ENCODE results near the gene LRRC15. TPM values are rescaled to one million over a fixed set of nuclear protein-coding genes. Genes with fewer than 3 reads are reported as not detected.
A peak's percentile ranks its signal among the peaks of the same experiment; 100 is the strongest.

The LRRC15 gene
- total and polyA plus RNA-seq, 2 donors (not counting 3 experiments of a cell fraction or from before 2014, with no cell fraction given): not detected

GRCh38 chr3:194326968-194327217 is 42.6 kb downstream of the LRRC15 start:
- TF ChIP-seq CTCF (IDR thresholded peaks at IDR 0.05; ENCODE audit: extremely low read depth in 1 of 2, insufficient read depth in 1 of 2, low read depth in 1 of 2, low read length in 2 of 2) (no peak), FOS (IDR thresholded peaks at IDR 0.05; ENCODE audit: borderline replicate concordance, insufficient read depth, low read length) (no peak), EZH2 (IDR thresholded peaks at IDR 0.05; ENCODE audit: borderline replicate concordance, low read depth, low read length, severe bottlenecking) (no peak), GATA2 (IDR thresholded peaks at IDR 0.05; ENCODE audit: insufficient read depth, insufficient read length, low read depth, low read length) (no peak), POLR2A (IDR thresholded peaks at IDR 0.05; ENCODE audit: low read depth, low read length) (no peak), JUN (IDR thresholded peaks at IDR 0.05; ENCODE audit: borderline replicate concordance, insufficient read depth, insufficient read length, low read depth) (no peak), MYC (IDR thresholded peaks at IDR 0.05; ENCODE audit: low read depth, low read length) (no peak), POLR2AphosphoS5 (IDR thresholded peaks at IDR 0.05; ENCODE audit: insufficient read depth, low read depth, low read length) (no peak)
- TF ChIP-seq, protein P1, sequence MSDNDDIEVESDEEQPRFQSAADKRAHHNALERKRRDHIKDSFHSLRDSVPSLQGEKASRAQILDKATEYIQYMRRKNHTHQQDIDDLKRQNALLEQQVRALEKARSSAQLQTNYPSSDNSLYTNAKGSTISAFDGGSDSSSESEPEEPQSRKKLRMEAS (IDR thresholded peaks at IDR 0.05; ENCODE audit: insufficient read depth, insufficient read length): no peak
- Histone ChIP-seq H3K9me1 (replicated peaks; ENCODE audit: control insufficient read depth, extremely low read depth, insufficient read depth, low read length) (no peaks in the 10 kb centered on the region), H3K27ac (ENCODE audit: insufficient read depth, low read depth, low read length) (no peak overlapping the region), H3K27me3 (ENCODE audit: control insufficient read depth in 2 of 2, insufficient read depth in 2 of 2, low read length in 2 of 2) (peaks cover 0 to 3% of the 10 kb centered on the region in 2 experiments), H3K9ac (replicated peaks; ENCODE audit: extremely low read depth, insufficient read depth, low read length) (no peak overlapping the region), H3K9me3 (replicated peaks; ENCODE audit: control insufficient read depth, insufficient read depth, low read length) (no peaks in the 10 kb centered on the region), H3K4me2 (ENCODE audit: insufficient read depth, low read length) (no peak overlapping the region), H3K79me2 (ENCODE audit: control insufficient read depth, insufficient read depth, low read length) (no peaks in the 10 kb centered on the region), H3K4me1 (ENCODE audit: control insufficient read depth, extremely low read depth, insufficient read depth, low read length) (no peaks in the 10 kb centered on the region), H3K4me3 (replicated peaks in 1 of 3; ENCODE audit: insufficient read depth in 1 of 3, low read depth in 1 of 3, low read length in 3 of 3) (no peak overlapping the region), H2AFZ (ENCODE audit: low read depth, low read length) (no peak overlapping the region), H4K20me1 (replicated peaks; ENCODE audit: control insufficient read depth, extremely low read depth, insufficient read depth, low read length) (no peaks in the 10 kb centered on the region), H3K36me3 (ENCODE audit: control insufficient read depth in 2 of 2, extremely low read depth in 1 of 2, insufficient read depth in 2 of 2, low read length in 2 of 2) (no peaks in the 10 kb centered on the region)
- FAIRE-seq (peak; percentile 63), DNase-seq (ENCODE audit: low read depth, low spot score) (no peak)
- dilution Hi-C loops (cut with MboI; ENCODE audit: extremely low pct_ligation_motif_present, low sequenced_read_pairs): no loop called here
- BruUV-seq (replicated peaks): no TSS peak
- CTCF ChIA-PET: no interaction called here
- POLR2A ChIA-PET: no interaction called here
- intact Hi-C loops (cut with micrococcal nuclease): no loop called here
